Vagina (tissue), 2 donors: ENCODE measurements around the gene IRX5.

Source experiments
- POLR2A ChIP-seq, 2 donors: fragments of 450-650 bp; IDR thresholded peaks; one replicate each; pipeline ENCODE4 v1.6.1; 2017; ENCODE audit warnings: antibody characterized with exemption in 2 of 2, mild to moderate bottlenecking in 2 of 2, moderate library complexity in 2 of 2
- TF ChIP-seq, protein P1 (sequence below), 3 experiments: fragments of 450-650 bp in 2 of 3; fragments of 200-600 bp in 1 of 3; sonication (generic) in 1 of 3; IDR thresholded peaks; one replicate each; pipeline ENCODE4 v1.5.1; 2017 to 2019; ENCODE audit warnings: antibody characterized with exemption in 3 of 3, mild to moderate bottlenecking in 2 of 3, moderate library complexity in 2 of 3

DNA sequence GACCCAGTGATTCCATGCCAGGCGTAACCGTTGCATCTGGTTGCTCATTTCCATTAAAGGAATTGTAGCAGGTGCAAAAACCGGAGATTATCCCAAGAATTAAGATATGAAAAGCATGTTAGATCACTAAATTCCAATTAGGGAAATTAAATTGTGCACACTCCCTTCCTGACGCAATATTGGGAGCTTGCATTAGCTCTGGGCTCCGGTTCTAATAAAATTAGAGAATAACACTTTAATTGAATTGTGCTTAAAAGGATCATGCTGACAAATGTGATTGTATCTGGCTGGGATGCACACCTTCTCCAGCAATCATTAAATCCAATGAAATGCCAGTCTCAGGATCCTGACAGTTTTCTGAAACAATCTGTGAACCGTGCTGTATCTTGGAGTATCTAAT lies 38.1 kb downstream of the IRX5 start:
- TF ChIP-seq, protein P1, sequence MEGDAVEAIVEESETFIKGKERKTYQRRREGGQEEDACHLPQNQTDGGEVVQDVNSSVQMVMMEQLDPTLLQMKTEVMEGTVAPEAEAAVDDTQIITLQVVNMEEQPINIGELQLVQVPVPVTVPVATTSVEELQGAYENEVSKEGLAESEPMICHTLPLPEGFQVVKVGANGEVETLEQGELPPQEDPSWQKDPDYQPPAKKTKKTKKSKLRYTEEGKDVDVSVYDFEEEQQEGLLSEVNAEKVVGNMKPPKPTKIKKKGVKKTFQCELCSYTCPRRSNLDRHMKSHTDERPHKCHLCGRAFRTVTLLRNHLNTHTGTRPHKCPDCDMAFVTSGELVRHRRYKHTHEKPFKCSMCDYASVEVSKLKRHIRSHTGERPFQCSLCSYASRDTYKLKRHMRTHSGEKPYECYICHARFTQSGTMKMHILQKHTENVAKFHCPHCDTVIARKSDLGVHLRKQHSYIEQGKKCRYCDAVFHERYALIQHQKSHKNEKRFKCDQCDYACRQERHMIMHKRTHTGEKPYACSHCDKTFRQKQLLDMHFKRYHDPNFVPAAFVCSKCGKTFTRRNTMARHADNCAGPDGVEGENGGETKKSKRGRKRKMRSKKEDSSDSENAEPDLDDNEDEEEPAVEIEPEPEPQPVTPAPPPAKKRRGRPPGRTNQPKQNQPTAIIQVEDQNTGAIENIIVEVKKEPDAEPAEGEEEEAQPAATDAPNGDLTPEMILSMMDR (IDR thresholded peaks at IDR 0.05), result no peak
- no peak for TF ChIP-seq POLR2A (IDR thresholded peaks at IDR 0.05)
